ENCODE data around the gene ASB6. TPM values are rescaled to one million over a fixed set of nuclear protein-coding genes. Genes with fewer than 3 reads are reported as not detected.

Gene ASB6
- total RNA-seq, 1 donor from 2014 or later: 9.0 TPM

GRCh38 chr9:129672702-129673101 is 30.8 kb upstream of the ASB6 start:
- no peak overlapping the region for H3K4me3 ChIP-seq
- intact Hi-C loops (cut with micrococcal nuclease): no loop called here
- H3K4me1 ChIP-seq: no peaks in the 10 kb centered on the region
- no peaks in the 10 kb centered on the region for H3K9me3 ChIP-seq (replicated peaks)
- DNase-seq: no peak
- H3K27me3 ChIP-seq (ENCODE audit: low read depth): peaks cover 61% of the 10 kb centered on the region
- H3K36me3 ChIP-seq: no peaks in the 10 kb centered on the region
- no peak overlapping the region for H3K27ac ChIP-seq (replicated peaks)
- no peak for TF ChIP-seq CTCF (IDR thresholded peaks at IDR 0.05; ENCODE audit: borderline replicate concordance)

- intact Hi-C loops (cut with micrococcal nuclease): no loop called here
- no peak for DNase-seq
- Histone ChIP-seq H3K4me1 (peaks cover under 1% of the 10 kb centered on the region), H3K36me3 (no peaks in the 10 kb centered on the region), H3K27ac (replicated peaks) (no peak overlapping the region), H3K27me3 (ENCODE audit: low read depth) (peaks cover 61% of the 10 kb centered on the region), H3K4me3 (no peak overlapping the region), H3K9me3 (replicated peaks) (no peaks in the 10 kb centered on the region)
- no peak for TF ChIP-seq CTCF (IDR thresholded peaks at IDR 0.05; ENCODE audit: borderline replicate concordance)
Observed at GRCh38 chr9:129671519-129671918, 29.6 kb upstream of the ASB6 start.

GRCh38 chr9:129671065-129671464 is 29.1 kb upstream of the ASB6 start:
- no peak for DNase-seq
- H3K4me1 ChIP-seq: peaks cover 5% of the 10 kb centered on the region
- H3K9me3 ChIP-seq (replicated peaks): no peaks in the 10 kb centered on the region
- no peak overlapping the region for H3K4me3 ChIP-seq
- no peak for TF ChIP-seq CTCF (IDR thresholded peaks at IDR 0.05; ENCODE audit: borderline replicate concordance)
- no peaks in the 10 kb centered on the region for H3K36me3 ChIP-seq
- intact Hi-C loops (cut with micrococcal nuclease): no loop called here
- no peak overlapping the region for H3K27ac ChIP-seq (replicated peaks)
- peaks cover 61% of the 10 kb centered on the region for H3K27me3 ChIP-seq (ENCODE audit: low read depth)

- TF ChIP-seq CTCF (IDR thresholded peaks at IDR 0.05; ENCODE audit: borderline replicate concordance): no peak
- H3K27ac ChIP-seq (replicated peaks): no peak overlapping the region
- peaks cover 11% of the 10 kb centered on the region for H3K4me1 ChIP-seq
- DNase-seq: no peak
- H3K27me3 ChIP-seq (ENCODE audit: low read depth): peaks cover 60% of the 10 kb centered on the region
- no peaks in the 10 kb centered on the region for H3K9me3 ChIP-seq (replicated peaks)
- intact Hi-C loops (cut with micrococcal nuclease): no loop called here
- no peaks in the 10 kb centered on the region for H3K36me3 ChIP-seq
- no peak overlapping the region for H3K4me3 ChIP-seq
Observed at GRCh38 chr9:129669946-129670345, 28.0 kb upstream of the ASB6 start.

GRCh38 chr9:129669141-129669718 is 27.3 kb upstream of the ASB6 start:
- peaks cover 60% of the 10 kb centered on the region for H3K27me3 ChIP-seq (ENCODE audit: low read depth)
- peaks cover 15% of the 10 kb centered on the region for H3K4me1 ChIP-seq
- no peak for TF ChIP-seq CTCF (IDR thresholded peaks at IDR 0.05; ENCODE audit: borderline replicate concordance)
- intact Hi-C loops (cut with micrococcal nuclease): no loop called here
- DNase-seq: no peak
- no peaks in the 10 kb centered on the region for H3K36me3 ChIP-seq
- H3K4me3 ChIP-seq: no peak overlapping the region
- H3K27ac ChIP-seq (replicated peaks): no peak overlapping the region
- no peaks in the 10 kb centered on the region for H3K9me3 ChIP-seq (replicated peaks)

Data from left ventricle myocardium inferior (tissue), 1 donor.